ENCODE data around the gene APOC4.

DNA sequence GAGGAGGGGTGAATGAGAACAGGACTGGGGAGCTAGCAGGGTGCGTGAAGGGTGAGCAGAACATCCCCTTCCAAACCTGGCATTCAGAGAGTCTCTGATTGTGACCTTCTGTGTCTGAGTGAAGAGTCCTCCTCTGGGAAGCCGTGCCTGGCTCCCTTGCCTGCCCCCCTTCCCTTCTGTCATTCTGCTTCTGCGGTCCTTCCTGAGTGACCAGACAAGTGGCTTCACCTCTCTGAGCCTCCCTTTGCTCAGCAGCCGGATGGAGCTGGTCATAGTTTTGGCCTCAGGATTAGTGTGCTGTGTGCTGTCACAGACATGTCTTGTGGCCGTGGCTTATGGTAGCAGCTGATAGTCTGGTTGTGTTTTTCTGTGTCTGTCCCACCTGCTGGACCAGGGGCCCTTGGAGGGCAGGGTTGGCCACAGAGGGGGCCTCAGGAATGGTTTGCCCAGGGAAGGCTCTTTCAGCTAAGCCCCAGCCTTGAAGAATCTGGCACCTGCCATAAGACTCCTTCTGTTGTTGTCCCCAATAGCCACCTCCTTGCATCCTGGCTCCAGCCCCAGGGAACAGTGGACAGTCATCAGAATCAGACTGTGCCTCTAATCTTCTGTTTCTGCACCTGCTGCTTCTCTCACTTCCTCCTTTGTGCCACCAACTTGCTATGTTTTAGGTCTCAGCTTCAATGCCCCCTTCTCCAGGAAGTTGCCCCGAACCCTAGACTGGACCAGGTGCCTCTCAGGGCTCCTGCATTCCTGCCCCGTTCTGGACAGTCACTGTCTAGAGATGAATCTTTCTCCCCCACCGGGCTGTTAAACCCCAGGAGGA, 19.1 kb downstream of the APOC4 start:
- TF ChIP-seq, protein P1, sequence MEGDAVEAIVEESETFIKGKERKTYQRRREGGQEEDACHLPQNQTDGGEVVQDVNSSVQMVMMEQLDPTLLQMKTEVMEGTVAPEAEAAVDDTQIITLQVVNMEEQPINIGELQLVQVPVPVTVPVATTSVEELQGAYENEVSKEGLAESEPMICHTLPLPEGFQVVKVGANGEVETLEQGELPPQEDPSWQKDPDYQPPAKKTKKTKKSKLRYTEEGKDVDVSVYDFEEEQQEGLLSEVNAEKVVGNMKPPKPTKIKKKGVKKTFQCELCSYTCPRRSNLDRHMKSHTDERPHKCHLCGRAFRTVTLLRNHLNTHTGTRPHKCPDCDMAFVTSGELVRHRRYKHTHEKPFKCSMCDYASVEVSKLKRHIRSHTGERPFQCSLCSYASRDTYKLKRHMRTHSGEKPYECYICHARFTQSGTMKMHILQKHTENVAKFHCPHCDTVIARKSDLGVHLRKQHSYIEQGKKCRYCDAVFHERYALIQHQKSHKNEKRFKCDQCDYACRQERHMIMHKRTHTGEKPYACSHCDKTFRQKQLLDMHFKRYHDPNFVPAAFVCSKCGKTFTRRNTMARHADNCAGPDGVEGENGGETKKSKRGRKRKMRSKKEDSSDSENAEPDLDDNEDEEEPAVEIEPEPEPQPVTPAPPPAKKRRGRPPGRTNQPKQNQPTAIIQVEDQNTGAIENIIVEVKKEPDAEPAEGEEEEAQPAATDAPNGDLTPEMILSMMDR (IDR thresholded peaks at IDR 0.05), result no peak
- no peak for TF ChIP-seq EP300 (IDR thresholded peaks at IDR 0.05)

Measured in stomach (tissue), 4 donors.